Right lobe of liver (tissue), 6 donors: ENCODE data around the gene ADPRHL1. TPM values are rescaled to one million over a fixed set of nuclear protein-coding genes. Genes with fewer than 3 reads are reported as not detected.

Experiments used
- ATAC-seq, 4 donors: fragments of 200-7000 bp; cut with Tn5 transposase; one replicate each; pipeline ENCODE4 v1.9.1; 2020; ENCODE audit warnings: mild to moderate bottlenecking in 4 of 4, moderate library complexity in 4 of 4
- DNase-seq, 3 donors: peaks; one replicate each; pipeline ENCODE4 v3.0.0-alpha.2; 2020
- H3K27ac ChIP-seq, 3 donors: fragments of 200-600 bp; one replicate each; pipeline ENCODE4 v1.8.0; 2022
- H3K27me3 ChIP-seq, 2 donors: fragments of 200-600 bp; one replicate each; pipeline ENCODE4 v1.8.0; 2022
- H3K36me3 ChIP-seq, 4 donors: fragments of 200-600 bp; sonication (generic) in 1 of 4; one replicate each; pipeline versions ENCODE4 v1.5.1 to v1.8.0; 2017 to 2022; ENCODE audit warnings: control low read depth in 1 of 4
- H3K4me1 ChIP-seq, 4 donors: fragments of 200-600 bp; sonication (generic) in 1 of 4; one replicate each; pipeline versions ENCODE4 v1.5.1 to v1.8.0; 2017 to 2022; ENCODE audit warnings: control low read depth in 1 of 4
- H3K4me3 ChIP-seq, 3 donors: fragments of 200-600 bp; one replicate each; pipeline ENCODE4 v1.8.0; 2022
- H3K9me3 ChIP-seq, 4 donors: fragments of 200-600 bp; sonication (generic) in 1 of 4; one replicate each; pipeline versions ENCODE4 v1.5.1 to v1.8.0; 2017 to 2022; ENCODE audit warnings: control low read depth in 1 of 4
- CTCF ChIP-seq, 4 donors: fragments of 200-600 bp in 3 of 4; fragments of 450-650 bp in 1 of 4; IDR thresholded peaks; one replicate each; pipeline versions ENCODE4 v1.5.1 to v1.8.0; 2016 to 2022; ENCODE audit warnings: antibody characterized with exemption in 4 of 4, mild to moderate bottlenecking in 2 of 4
- POLR2A ChIP-seq: fragments of 450-650 bp; IDR thresholded peaks from one replicate; pipeline ENCODE4 v1.6.1; 2017; ENCODE audit warnings: antibody characterized with exemption, mild to moderate bottlenecking
- WGBS: methylation state at CpG from one replicate; pipeline ENCODE4 v1.1.6; 2018; ENCODE audit warnings: low coverage, low lambda C conversion rate; ENCODE audit not compliant: insufficient coverage; ENCODE audit errors: missing lambda C conversion rate; 5-methylcytosine and 5-hydroxymethylcytosine counted together
- intact Hi-C, 2 donors: fragments of 100-400 bp; cut with DNase I; formaldehyde crosslinking; loops; one replicate each; pipeline versions ENCODE4 v1.11.2 to v1.14.1; 2022
- total RNA-seq, 6 experiments: library from RNA; depleted of rRNA in 2 of 6; stranded (reverse); fragments of >200 nt in 2 of 6; fragmentation: NEBNext Ultra II Directional in 3 of 6; extraction: Animal tissue kit (Norgen Biotek cat#: 25700) in 3 of 6; gene quantifications; one replicate each; pipeline versions ENCODE4 v1.1.0 to v1.2.4, GENCODE V29; 2016 to 2023
- donor health status: DM: no; HTN: yes; CAD: no.
- donor health status: DM: no; HTN: no; CAD: no.
- donor health status: DM: no; HTN: no; CAD: no.
- donor health status: DM: no; HTN: yes; CAD: no.
- donor health status: DM: no; HTN: yes; CAD: no.

The ADPRHL1 gene
- total RNA-seq, 6 experiments from 2014 or later: 0.37 to 1.7 (median 1.1) TPM

GRCh38 chr13:113483504-113484293 lies 30.4 kb upstream of the ADPRHL1 start:
- 91% methylated on average over 27 of the region's 36 CpGs for WGBS
- no peaks in the 10 kb centered on the region for H3K9me3 ChIP-seq
- H3K27ac ChIP-seq: no peak overlapping the region
- no peak for TF ChIP-seq CTCF (IDR thresholded peaks at IDR 0.05)
- TF ChIP-seq POLR2A: no peak
- no peak for DNase-seq
- H3K4me3 ChIP-seq: peak overlapping the region in 1 of 3 donors; percentile 10
- H3K4me1 ChIP-seq: peaks cover 0 to 13% (median 0%) of the 10 kb centered on the region in 4 donors
- intact Hi-C loops: no loop called here
- H3K36me3 ChIP-seq: peaks cover 0 to 12% (median 1%) of the 10 kb centered on the region in 4 donors
- peak in 3 of 4 donors; percentile 33 to 52 (median 51) for ATAC-seq
- no peaks in the 10 kb centered on the region for H3K27me3 ChIP-seq

GRCh38 chr13:113483081-113483480 lies 29.8 kb upstream of the ADPRHL1 start:
- Histone ChIP-seq H3K27ac (no peak overlapping the region), H3K36me3 (peaks cover 0 to 15% (median 1%) of the 10 kb centered on the region in 4 donors), H3K4me3 (no peak overlapping the region), H3K4me1 (peaks cover 0 to 7% (median 0%) of the 10 kb centered on the region in 4 donors), H3K27me3 (no peaks in the 10 kb centered on the region), H3K9me3 (no peaks in the 10 kb centered on the region)
- ATAC-seq (no peak), DNase-seq (no peak)
- TF ChIP-seq CTCF (IDR thresholded peaks at IDR 0.05) (no peak), POLR2A (no peak)
- 94% methylated on average over 7 of the region's 7 CpGs for WGBS
- intact Hi-C loops: no loop called here

- H3K9me3 ChIP-seq: no peaks in the 10 kb centered on the region
- no peak for DNase-seq
- no peak overlapping the region for H3K27ac ChIP-seq
- TF ChIP-seq CTCF (IDR thresholded peaks at IDR 0.05) (no peak), POLR2A (no peak)
- H3K4me1 ChIP-seq: no peaks in the 10 kb centered on the region
- H3K4me3 ChIP-seq: no peak overlapping the region
- no peaks in the 10 kb centered on the region for H3K27me3 ChIP-seq
- intact Hi-C loops: no loop called here
- 99% methylated on average over 4 of the region's 4 CpGs for WGBS
- no peak for ATAC-seq
- H3K36me3 ChIP-seq: peaks cover 0 to 15% (median 1%) of the 10 kb centered on the region in 4 donors
Measured at GRCh38 chr13:113479179-113479578, 25.9 kb upstream of the ADPRHL1 start.

- intact Hi-C loops: no loop called here
- peaks cover 0 to 18% (median 1%) of the 10 kb centered on the region in 4 donors for H3K36me3 ChIP-seq
- WGBS: 94% methylated on average over 3 of the region's 3 CpGs
- H3K9me3 ChIP-seq: no peaks in the 10 kb centered on the region
- no peak overlapping the region for H3K27ac ChIP-seq
- H3K4me1 ChIP-seq: no peaks in the 10 kb centered on the region
- TF ChIP-seq CTCF (IDR thresholded peaks at IDR 0.05) (no peak), POLR2A (no peak)
- no peak overlapping the region for H3K4me3 ChIP-seq
- no peaks in the 10 kb centered on the region for H3K27me3 ChIP-seq
- no peak for ATAC-seq
- no peak for DNase-seq
Measured at GRCh38 chr13:113477724-113478123, 24.4 kb upstream of the ADPRHL1 start.
